Calu3 (cell line): Measurements from ENCODE around the gene GRHPR. TPM values are rescaled to one million over a fixed set of nuclear protein-coding genes. Genes with fewer than 3 reads are reported as not detected.

ENCODE experiments used
- BruUV-seq: library from RNA; stranded (reverse); fragments of 400-500 nt; replicated peaks from 2 replicates; lab custom pipeline; 2021; lab: Mats Ljungman, UMichigan
- CTCF ChIA-PET: fragments of 300-600 bp; sonication (Branson Sonifier 250); formaldehyde crosslinking; loops from one replicate; lab custom pipeline; 2022; ENCODE audit warnings: antibody characterized with exemption; lab: Charles Lee
- DNase-seq: peaks from one replicate; pipeline ENCODE4 v3.0.0; 2022
- H3K27ac Mint-ChIP-seq: one replicate; pipeline ENCODE4 v1.8.0; 2022; ENCODE audit warnings: mixed read lengths; ENCODE audit not compliant: unreplicated experiment
- H3K27me3 Mint-ChIP-seq: one replicate; pipeline ENCODE4 v1.8.0; 2022; ENCODE audit warnings: mixed read lengths; ENCODE audit not compliant: unreplicated experiment
- H3K36me3 Mint-ChIP-seq: one replicate; pipeline ENCODE4 v1.8.0; 2022; ENCODE audit warnings: mild to moderate bottlenecking, moderate library complexity, mixed read lengths; ENCODE audit not compliant: insufficient read depth, unreplicated experiment
- H3K4me1 Mint-ChIP-seq: one replicate; pipeline ENCODE4 v1.8.0; 2022; ENCODE audit warnings: mild to moderate bottlenecking, low read depth, mixed read lengths; ENCODE audit not compliant: unreplicated experiment
- H3K4me3 Mint-ChIP-seq: one replicate; pipeline ENCODE4 v1.8.0; 2022; ENCODE audit warnings: mild to moderate bottlenecking, low read depth, moderate library complexity, mixed read lengths; ENCODE audit not compliant: unreplicated experiment
- H3K9me3 Mint-ChIP-seq: one replicate; pipeline ENCODE4 v1.8.0; 2022; ENCODE audit warnings: low read depth, mixed read lengths; ENCODE audit not compliant: unreplicated experiment
- intact Hi-C: fragments of 100-400 bp; cut with micrococcal nuclease; formaldehyde crosslinking; loops from one replicate; pipeline ENCODE4 v1.10.0; 2022; ENCODE audit not compliant: unreplicated experiment
- total RNA-seq: library from RNA; stranded (reverse); gene quantifications from 2 replicates; pipeline ENCODE4 v1.2.3, GENCODE V29; 2022
- TF ChIP-seq, protein P1 (sequence below): fragments of 200-600 bp; IDR thresholded peaks from one replicate; pipeline ENCODE4 v1.8.0; 2022; ENCODE audit warnings: antibody characterized with exemption; ENCODE audit not compliant: unreplicated experiment

Gene GRHPR
- total RNA-seq, 1 experiment from 2014 or later = 28.0 TPM

DNA sequence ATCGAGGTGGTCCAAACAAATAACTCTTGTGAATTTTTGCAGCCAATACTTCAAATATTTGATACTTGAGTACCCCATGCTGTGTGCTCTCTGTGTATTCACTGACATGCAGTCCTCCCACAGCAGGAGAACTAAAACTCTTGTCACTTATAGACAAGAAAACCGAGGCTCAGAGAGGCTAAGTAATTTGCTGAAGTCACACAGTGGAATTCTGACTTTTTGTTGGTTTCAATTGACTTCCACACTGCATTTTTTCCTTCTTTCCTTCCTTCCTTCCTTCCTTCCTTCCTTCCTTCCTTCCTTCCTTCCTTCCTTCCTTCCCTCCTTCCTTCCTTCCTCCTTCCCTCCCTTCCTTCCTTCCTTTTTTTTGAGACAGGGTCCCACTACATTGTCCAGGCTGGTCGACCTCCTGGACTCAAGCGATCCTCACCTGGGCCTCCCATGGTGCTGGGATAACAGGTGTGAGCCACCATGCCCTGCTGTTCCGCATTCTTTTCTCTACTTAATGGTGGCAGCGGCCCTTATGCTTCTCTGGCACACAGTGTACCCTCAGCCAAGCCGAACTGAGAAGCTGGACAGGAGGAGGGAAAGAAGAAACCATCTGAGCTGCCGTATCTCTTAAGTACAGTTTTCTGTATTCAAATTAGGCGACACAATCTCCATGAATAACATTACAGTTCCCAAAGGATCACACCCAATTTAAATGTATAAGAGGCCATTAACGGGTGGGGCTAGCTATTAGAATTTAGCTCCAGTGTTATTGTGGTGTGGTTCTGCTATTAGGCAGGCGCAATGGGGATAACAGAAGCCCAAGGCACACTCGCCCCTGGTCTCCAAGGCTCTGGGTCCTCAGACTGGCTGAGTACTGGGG lies 38.4 kb upstream of the GRHPR start:
- Mint-ChIP-seq H3K36me3 (no peaks in the 10 kb centered on the region), H3K27ac (no peak overlapping the region), H3K27me3 (no peaks in the 10 kb centered on the region), H3K4me3 (no peak overlapping the region), H3K4me1 (no peaks in the 10 kb centered on the region), H3K9me3 (no peaks in the 10 kb centered on the region)
- TF ChIP-seq, protein P1, sequence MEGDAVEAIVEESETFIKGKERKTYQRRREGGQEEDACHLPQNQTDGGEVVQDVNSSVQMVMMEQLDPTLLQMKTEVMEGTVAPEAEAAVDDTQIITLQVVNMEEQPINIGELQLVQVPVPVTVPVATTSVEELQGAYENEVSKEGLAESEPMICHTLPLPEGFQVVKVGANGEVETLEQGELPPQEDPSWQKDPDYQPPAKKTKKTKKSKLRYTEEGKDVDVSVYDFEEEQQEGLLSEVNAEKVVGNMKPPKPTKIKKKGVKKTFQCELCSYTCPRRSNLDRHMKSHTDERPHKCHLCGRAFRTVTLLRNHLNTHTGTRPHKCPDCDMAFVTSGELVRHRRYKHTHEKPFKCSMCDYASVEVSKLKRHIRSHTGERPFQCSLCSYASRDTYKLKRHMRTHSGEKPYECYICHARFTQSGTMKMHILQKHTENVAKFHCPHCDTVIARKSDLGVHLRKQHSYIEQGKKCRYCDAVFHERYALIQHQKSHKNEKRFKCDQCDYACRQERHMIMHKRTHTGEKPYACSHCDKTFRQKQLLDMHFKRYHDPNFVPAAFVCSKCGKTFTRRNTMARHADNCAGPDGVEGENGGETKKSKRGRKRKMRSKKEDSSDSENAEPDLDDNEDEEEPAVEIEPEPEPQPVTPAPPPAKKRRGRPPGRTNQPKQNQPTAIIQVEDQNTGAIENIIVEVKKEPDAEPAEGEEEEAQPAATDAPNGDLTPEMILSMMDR = no peak
- intact Hi-C loops = no loop called here
- DNase-seq = no peak
- CTCF ChIA-PET = no interaction called here
- BruUV-seq = no TSS peak

DNA sequence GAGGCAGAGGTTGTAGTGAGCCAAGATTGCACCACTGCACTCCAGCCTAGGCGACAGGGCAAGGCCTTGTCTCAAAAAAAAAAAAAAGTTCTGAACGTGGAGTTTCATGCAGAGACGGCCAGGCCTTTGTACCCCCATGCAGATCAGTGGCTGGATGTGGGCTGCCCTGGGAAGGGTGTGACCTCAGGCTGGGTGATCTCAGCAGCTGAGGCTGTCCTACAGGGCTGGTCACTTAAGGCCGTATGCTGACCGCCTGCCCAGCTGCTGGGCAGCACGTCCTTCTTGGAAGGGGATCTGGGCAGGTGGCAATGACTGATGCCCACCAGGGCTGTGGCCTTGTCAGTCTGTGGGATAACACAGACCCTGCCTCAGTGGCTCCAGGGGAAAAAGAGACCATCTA lies 37.2 kb upstream of the GRHPR start:
- no peak overlapping the region for H3K4me3 Mint-ChIP-seq
- CTCF ChIA-PET = no interaction called here
- intact Hi-C loops = no loop called here

DNA sequence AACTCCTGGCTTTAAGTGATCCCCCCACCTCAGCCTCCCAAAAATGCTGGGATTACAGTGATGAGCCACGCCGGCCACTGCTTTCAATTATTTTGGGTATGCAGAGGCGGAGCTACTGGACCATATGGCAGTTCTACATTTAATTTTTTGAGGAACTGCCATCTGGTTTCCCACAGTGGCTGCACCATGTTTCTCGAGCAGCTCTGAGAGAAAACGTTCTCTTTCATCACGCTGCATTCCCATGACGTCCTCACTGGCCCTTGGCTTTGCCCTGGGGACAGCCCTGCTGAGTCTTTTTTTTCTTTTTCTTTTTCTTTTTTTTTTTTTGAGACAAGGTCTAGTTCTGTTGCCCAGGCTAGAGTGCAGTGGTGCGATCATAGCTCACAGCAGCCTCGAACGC lies 35.5 kb upstream of the GRHPR start:
- intact Hi-C loops = no loop called here
- CTCF ChIA-PET = no interaction called here

More for the DNA sequence above, 37.2 kb upstream of the GRHPR start:
- TF ChIP-seq, protein P1 = no peak
- H3K27ac Mint-ChIP-seq = no peak overlapping the region
- no TSS peak for BruUV-seq
- H3K9me3 Mint-ChIP-seq = no peaks in the 10 kb centered on the region
- no peak for DNase-seq
- H3K4me1 Mint-ChIP-seq = no peaks in the 10 kb centered on the region
- H3K27me3 Mint-ChIP-seq = no peaks in the 10 kb centered on the region
- H3K36me3 Mint-ChIP-seq = no peaks in the 10 kb centered on the region

DNA sequence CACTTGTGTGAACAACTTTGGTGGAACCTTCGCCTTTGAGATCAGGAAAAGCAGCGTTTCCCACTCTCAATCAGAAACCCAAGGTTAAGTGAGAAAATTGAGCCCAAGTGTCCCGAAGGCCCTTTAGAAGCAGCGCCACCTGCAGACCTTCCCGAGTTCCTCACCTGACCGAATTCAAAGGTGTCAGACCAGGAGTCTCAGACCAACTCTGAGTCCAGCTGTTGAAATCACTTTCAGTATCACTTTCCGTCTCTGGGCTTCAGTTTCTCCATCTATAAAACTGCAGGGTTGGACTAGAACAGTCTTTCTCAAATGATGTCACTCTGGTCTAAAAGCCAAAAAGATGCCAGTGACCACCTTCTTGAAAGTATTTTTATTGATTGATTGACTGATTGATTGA lies 31.7 kb upstream of the GRHPR start:
- intact Hi-C loops = no loop called here
- BruUV-seq = no TSS peak
- Mint-ChIP-seq H3K9me3 (no peaks in the 10 kb centered on the region), H3K27ac (no peak overlapping the region), H3K36me3 (no peaks in the 10 kb centered on the region), H3K27me3 (peaks cover 14% of the 10 kb centered on the region), H3K4me3 (no peak overlapping the region), H3K4me1 (no peaks in the 10 kb centered on the region)
- CTCF ChIA-PET = no interaction called here
- no peak for DNase-seq
- TF ChIP-seq, protein P1 = no peak

More for the DNA sequence above, 35.5 kb upstream of the GRHPR start:
- H3K9me3 Mint-ChIP-seq = no peaks in the 10 kb centered on the region
- no peak for DNase-seq
- H3K36me3 Mint-ChIP-seq = no peaks in the 10 kb centered on the region
- H3K4me1 Mint-ChIP-seq = no peaks in the 10 kb centered on the region
- no TSS peak for BruUV-seq
- no peak overlapping the region for H3K27ac Mint-ChIP-seq
- no peaks in the 10 kb centered on the region for H3K27me3 Mint-ChIP-seq
- H3K4me3 Mint-ChIP-seq = no peak overlapping the region
- TF ChIP-seq, protein P1 = no peak
